ENCODE results near the gene TEX51.

Gene TEX51

DNA sequence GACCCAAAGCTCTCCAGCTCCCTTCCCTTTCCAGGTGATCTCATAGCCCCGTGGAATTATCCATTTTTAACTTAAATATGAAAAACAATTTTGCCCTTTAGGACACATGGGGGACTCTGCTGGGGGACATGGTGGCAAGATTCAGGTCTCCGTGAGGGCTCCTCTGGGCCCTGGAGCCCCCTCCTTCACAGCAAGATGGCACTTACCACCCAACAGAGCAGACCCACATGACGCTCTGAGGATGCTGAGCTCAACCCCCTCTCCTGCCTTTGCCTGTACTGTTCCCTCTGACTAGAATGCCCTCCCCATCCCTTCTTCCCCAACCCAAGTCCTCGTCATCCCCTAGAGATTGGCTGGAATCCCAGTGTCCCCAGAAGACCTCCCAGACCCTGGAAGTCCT is 17.2 kb downstream of the TEX51 start:
- DNase-seq, result no peak

DNA sequence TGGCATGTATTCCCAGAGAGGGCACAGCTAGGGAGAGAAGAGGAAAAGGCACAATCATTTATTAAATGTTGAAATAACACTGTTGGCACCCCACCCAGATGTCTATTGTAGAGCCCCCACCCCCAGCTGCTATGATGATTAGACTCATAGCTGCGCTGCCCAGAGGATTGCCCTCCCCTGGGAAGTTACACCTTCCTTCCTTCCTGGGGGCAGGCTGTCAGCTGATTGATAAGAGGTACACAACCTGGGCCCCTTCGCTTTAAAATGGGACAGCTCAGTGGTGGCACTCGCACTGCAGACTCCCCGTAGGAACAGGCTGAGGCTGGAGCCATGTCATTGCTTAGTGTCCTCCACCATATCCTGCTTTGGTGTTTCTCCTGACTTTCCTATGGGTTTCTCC is 18.1 kb downstream of the TEX51 start:
- no peak for DNase-seq

DNA sequence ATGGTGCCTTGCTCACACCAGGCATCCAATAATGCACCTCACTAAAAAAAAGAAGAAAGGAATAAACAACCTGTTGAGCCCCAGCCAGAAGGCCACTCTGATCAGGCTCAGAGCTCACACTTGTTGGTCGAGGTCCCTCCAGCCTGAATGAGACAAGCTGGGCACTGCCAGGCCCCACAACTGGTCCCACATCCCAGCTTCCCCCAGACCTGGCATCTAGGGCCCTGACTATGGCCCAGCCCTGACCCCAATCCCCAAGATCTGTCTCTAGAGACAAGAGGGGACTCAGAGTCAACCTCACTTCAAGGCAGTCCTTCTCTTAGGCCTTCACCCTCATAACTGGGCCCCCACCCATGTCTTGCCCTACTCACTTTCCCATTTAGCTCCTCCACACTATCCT is 22.4 kb downstream of the TEX51 start:
- DNase-seq, result no peak

DNA sequence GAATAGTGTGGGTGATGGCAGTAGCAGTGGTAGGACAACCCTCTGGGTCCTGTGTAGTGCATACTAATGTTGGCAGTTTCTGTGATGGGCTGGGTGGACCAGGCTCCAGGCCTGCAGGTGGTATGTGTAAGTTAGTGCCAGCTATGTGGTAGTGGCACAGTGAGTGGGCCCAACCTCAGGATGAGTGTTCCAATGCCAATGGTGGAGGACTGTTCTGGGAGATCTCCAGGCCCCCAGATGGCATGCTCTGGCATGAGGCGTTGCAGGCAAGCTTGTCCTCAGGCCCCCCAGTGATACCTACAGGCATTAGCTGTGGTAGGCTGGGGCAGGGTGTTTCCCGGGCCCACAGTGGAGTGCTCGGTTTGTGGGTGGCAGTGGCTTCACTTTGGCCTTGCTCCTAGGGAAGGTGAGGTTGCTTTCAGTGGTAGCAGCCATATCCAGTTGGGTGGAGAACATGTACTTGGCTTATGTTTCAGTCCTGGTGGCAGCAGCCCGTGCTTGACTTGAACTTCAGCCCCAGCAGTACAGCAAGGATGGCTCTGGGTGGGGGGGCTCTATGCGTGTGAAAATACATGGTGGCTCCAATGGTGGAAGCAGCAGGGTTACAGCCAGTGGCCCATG is 32.4 kb downstream of the TEX51 start:
- no peak for DNase-seq

DNA sequence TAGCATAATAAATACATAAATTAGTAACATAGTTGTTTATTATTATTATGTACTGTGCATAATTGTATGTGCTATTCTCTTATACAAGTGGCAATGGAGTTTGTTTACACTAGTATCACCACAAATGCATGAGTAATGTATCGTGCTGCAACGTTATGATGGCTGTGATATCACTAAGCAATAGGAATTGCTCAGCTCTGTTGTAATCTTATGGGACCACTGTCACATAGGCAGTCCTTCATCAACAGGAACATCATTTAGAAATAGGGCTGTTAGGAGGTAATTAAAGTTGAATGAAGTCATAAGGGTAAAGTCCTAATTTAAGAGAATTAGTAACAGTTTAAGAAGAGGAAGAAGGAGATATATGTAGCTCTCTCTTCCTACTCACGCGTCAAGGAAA is 33.8 kb downstream of the TEX51 start:
- DNase-seq, result no peak

DNA sequence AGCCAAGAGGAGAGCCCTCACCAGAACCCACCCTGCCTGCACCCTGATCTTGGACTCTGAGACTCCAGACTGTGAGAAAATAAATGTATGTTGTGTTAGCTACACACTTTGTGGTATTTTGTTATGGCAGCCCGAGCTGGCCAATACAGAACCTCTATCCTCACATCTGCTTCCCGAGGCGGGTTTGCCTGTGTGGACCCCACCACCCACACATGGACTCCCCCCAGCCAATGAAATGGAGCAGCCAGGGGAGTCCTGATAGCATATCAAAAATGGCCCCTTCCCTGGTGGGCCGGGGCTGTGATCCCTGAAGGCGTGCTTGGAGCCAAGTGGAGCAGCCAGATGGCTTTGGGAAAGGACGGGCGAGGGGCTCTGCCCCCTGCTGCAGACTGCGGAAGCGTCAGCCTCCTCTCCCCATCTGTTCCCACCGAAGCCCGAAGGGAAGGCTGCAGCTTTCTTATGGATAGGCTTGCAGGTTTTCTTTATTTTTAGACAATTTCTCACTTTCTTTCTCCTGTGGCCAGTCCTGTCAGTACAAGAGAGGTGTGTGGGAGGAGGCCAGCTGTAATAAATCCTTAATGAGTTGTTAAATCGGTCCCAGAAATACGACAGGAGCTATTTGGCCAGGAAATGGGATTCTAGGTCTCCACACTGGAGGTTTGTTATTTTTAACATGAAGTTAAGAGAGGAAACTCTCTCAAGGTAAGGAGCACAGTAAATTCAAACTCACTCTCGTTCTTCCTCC is 34.4 kb downstream of the TEX51 start:
- no peak for DNase-seq

DNA sequence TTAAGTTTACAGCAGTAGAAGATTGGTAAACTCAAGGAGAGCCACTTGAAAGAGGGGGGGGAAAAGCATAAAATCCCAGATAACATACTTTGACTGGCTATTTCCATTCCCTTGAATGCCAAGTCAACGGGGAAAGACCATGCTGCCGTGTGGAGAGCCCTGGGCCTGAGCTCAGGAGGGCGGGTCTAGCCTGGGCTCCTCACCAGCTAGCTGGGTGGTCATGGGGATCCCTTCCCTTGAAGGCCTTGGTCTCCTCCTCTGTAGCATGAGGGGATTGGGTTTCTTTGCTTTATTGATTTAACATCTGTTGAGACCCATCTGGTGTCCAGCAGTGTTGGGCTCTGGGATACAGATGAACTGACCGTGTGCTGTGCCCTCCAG is 35.0 kb downstream of the TEX51 start:
- no peak for DNase-seq

DNA sequence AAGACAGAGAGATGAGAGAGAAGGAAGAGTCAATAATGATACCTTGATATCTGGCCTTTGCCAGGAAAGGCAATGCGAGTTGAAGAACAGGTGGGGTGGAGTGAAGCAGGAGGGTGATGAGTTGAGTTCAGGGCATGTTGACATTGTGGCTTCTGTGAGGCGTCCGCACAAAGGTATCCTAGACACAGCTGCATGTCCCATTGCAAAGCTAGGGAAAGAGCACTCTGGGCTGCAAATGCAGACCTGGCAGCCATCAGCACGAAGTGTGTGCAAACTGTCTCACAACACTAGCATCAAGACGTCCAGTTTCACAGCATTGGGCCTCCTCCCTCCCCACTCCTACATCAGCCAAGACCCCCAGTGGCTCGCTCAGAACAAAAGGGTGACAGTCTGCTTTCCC is 36.1 kb downstream of the TEX51 start:
- DNase-seq, result no peak

DNA sequence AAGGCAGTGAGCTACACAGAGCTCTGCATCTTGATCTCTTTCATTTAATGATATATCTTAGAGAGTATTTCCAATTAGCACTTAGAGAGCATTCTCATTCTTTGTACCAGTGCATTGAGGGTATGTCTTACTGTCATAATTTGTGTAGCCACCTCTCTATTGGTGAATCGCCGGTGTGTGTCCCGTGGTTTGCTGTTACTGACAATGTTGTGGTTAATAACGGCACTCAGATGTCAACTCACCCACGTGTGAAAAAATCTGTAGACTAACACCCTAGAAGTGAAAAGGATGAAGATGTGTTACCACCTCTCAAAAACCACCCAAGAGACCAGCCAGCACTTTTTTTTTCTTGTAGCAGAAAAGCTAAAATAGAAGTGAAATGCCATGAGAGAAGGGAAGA is 37.1 kb downstream of the TEX51 start:
- no peak for DNase-seq

DNA sequence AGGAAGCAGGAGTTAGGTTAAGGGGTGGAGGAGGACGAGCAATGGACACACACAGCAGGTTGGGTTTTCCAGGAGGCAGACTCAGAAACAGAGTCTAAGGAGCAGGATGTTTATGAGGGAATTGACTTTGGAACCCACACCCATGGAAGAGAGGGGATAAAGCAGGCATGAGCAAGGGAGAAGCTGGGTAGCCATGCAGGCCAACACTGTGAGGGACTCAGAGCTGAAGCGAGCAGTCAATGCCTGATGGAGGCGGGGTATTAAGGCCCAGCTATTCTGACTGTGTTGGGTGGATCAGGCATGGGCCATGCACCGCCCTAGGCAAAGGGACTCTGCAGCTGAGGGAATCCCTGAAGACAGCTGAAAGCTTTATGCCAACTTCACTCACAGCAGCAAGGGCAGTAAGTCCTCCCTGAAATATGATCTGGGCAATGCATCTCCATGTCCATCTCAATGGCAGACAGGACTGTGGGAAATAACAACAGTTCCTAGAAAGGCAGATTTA is 37.6 kb downstream of the TEX51 start:
- no peak for DNase-seq

DNA sequence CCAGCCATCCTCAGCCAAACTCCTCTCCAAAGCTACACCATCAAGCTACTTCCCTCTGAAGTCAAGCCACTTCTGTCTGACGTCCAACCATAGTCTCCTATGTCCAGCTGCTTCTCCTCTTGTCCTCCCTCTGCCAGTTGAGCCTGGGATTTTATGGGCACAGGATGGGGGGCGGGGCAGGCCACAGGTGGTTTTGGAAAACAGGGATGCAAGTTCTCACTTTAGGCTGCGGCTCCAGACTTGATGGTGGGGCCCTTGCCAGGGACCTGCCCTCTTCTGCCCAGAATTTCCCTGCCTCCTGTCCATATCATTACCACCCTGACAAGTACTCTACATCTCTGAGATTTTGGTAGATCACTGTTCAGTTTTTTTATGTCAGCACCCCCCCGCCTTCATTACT is 41.6 kb downstream of the TEX51 start:
- no peak for DNase-seq

DNA sequence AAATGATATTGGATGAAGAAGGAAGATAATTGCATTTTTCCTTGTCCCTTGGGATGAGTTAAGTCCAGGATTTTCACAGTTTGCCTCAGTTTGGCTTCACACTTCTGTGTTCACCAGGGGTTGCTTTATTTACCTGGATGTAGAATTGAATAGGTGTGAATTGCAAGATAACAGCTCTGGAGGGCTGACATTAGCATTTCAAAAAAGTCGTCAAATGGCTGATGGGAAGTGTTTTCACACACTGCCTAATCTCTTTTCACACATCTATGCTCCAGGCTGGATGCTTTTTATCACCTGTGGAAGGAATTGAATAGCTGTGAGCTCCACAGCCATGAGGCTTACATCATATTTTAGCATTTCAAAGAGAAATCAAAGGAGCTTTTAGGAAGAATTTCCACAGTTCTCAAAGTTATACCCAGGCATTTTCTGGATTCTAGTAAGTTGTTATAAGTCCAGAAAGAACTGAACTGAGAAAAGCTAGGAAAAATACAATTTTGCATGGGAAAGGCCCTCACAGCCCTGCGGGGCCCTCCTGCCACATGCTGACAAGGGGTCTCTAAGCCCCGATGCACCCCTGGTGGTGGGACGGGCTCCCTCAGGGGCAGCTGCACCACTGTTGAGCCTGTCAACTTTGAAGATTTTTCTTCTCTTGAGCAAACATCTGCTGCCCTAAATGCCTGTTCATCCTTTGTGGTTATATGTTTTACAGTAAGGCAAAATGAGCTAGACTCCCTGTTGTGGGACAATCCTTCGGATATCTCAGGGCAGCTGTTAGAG is 43.9 kb downstream of the TEX51 start:
- DNase-seq, result no peak

DNA sequence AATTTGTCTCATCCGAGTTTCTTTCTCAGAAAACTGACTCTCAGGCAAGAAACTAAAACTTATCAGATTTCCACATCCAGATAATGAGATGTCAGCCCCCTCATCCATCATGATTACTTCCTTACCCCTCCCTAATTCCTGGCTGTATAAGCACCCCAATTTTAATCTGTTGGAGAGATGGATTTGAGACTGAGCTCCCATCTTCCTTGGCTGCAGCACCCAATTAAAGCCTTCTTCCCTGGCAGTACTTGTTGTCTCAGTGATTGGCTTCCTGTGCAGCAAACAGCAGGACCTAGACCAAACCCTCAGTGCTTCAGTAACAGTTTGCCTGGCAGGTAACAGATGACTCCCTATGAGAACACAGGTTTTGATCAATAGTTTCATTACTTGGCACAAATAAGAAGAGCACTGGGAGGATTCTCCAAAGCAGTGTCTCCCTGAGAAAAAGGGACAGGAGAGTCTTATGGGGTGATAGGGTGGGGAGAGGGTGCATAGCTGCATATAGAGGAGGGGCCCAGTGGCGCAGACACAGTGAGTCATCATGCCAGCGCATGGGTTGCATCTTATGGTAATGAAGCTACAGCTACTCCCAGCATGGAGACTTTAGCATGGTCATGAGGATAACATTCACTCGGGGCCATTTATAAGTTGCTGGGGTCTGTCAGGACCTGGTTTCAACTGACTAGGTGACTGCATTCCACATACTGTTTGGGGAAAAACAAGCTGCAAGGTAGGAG is 45.1 kb downstream of the TEX51 start:
- no peak for DNase-seq

DNA sequence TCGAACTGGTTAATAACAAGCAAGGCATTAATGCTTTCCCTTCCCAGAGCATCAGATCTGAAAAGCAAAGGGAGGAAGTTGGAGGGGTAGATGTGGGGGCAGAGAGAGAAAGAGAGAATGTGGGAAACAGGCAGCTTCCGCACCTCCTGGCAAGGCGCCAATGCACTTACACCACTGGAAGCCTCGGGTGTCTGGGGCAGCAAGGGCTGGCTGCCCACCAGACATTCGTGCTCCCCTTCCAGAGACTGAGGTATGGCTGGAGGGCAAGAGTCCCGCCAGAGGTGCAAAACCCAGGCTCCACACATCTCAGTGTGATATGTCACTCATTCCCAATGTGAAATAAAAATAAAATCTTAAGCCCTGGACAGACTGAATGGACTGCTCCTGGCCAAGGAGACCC is 46.4 kb downstream of the TEX51 start:
- DNase-seq, result no peak

DNA sequence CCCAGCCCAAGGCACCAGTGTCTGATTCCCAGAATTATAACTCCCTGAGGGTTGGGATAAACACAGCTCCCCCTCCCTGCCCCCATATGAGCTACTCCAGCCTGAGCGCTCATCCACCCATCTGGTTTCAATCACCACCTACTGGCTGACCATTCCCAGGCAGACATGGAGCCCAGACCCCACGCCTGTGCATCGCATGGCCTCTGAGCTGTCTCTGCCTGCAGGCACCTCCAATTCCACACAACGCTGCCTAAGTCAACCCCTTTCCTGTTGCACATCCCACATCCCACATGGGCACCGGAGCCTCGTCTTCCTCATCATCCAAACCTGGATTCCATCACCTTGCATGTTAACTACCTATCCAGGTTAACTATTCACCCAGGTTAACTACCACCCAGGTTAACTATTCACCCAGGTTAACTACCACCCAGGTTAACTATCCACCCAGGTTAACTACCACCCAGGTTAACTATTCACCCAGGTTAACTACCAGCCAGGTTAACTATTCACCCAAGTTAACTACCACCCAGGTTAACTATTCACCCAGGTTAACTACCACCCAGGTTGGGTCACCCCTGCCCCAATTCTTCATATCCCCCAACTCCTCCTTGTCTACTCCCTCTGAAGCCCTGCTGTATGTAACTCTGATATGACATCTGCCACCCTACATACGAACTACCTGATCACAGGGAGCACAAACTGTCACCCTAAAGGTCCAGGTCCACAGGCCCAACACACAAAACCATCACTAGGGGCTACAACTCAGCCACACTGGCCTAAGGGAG is 47.8 kb downstream of the TEX51 start:
- DNase-seq, result no peak

DNA sequence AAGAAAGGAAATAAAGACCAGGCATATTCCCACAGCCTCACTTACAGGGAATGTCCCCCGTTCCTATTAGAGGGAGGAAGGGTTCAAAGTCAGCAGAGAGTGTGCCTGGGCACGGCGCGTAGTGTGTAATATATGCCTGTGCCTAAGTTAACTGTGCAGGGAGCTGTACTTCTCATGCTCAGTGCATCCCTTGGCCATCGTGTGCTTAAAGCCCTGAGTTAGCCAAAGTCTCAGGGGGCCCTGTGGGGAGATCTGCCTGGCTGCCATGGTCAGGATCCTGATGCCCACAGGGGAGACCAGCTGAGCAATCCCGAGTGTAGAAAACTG is 48.4 kb downstream of the TEX51 start:
- DNase-seq, result no peak

DNA sequence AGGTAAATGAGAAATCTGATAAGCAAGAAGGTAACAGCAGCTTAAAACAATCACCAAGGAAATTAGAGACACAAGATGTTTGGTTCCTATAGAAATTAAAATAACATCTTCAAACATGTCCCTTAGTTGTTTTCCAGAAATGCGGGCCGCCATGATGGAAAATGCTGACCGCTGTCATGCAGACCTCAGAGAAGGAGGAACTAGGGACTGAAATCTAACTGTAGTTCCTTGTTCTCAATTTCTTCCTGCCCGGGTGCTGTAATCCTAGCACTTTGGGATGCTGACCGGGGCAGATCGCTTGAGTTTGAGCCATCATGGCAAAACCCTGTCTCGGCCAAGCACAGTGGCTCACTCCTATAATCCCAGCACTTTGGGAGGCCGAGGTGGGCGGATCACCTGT is 51.1 kb downstream of the TEX51 start:
- DNase-seq, result no peak

DNA sequence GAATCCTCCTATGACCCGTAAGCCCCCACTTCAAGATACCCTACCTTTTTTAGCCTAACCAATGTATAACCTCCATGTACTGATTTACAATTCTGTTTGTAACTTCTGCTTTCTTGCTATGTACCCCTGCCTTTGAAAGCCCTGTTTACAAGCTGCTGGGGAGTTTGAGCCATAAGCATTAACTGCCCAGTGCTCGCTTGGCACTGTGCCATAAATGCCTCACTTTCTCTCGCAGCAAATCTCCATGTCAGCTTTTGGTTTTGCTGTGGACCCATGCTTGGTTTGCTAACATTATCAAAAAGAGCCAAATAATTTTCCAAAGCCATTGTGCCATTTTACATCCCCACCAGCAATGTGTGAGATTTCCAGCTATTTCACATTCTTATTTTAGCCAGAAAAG is 51.8 kb downstream of the TEX51 start:
- no peak for DNase-seq

Measured in activated effector memory CD4-positive, alpha-beta T cell treated with anti-CD3 and anti-CD28 coated beads, Interleukin-2, amount 50 U/mL, for 16 hours (primary cell).